Measurements from ENCODE around the gene ZNF212.

ZNF212 gene

GRCh38 chr7:149295481-149295850 is 56.0 kb downstream of the ZNF212 start:
- in situ Hi-C loops (cut with HindIII; ENCODE audit: low pct_ligation_motif_present, low sequenced_read_pairs) = no loop called here
- no peak for DNase-seq
- H3K27ac ChIP-seq = no peak overlapping the region

GRCh38 chr7:149296368-149296767 is 56.9 kb downstream of the ZNF212 start:
- TF ChIP-seq CTCF (IDR thresholded peaks at IDR 0.05; ENCODE audit: low read depth, low read length, missing control alignments) = no peak
- Histone ChIP-seq H3K27ac (no peak overlapping the region), H3K36me3 (replicated peaks) (no peaks in the 10 kb centered on the region), H3K27me3 (replicated peaks) (no peaks in the 10 kb centered on the region), H3K4me3 (ENCODE audit: low read depth, low read length) (no peak overlapping the region)
- no peak for DNase-seq
- in situ Hi-C loops (cut with HindIII; ENCODE audit: low pct_ligation_motif_present, low sequenced_read_pairs) = no loop called here

More at GRCh38 chr7:149295481-149295850, 56.0 kb downstream of the ZNF212 start:
- Histone ChIP-seq H3K36me3 (replicated peaks) (no peaks in the 10 kb centered on the region), H3K27me3 (replicated peaks) (no peaks in the 10 kb centered on the region), H3K4me3 (ENCODE audit: low read depth, low read length) (no peak overlapping the region)
- no peak for TF ChIP-seq CTCF (IDR thresholded peaks at IDR 0.05; ENCODE audit: low read depth, low read length, missing control alignments)

DNA sequence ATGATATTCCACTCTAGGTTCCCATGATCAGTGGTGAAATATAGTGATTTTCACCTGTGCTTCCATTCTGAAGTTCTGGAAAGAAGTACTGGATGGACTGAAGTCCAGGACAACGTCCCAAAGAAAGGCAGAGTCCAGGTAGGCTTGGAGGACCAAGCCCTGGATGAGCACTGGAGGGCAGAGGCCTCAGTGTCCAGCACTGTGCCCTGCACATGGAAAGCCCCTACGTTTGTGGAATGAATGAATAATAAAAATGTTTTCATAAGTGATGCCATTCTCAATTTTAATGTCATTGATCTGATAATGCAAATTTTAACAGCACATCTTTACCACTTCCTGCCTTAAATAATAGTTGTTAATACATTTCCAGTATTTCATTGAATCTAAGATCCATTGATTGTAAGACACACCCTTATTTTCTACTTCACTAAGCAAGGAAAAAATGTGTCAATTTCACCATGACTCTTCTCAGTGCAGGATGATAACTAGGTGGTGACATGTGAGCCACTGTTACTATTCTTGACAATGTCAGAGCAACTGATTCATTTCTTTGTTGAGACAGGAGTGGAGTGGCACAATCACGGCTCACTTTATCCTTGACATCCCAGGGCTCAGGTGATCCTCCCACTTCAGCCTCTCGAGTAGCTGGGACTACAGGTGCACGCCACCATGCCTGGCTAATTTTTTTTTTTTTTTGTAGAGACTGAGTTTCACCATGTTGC is 57.7 kb downstream of the ZNF212 start:
- H3K27me3 ChIP-seq (replicated peaks) = no peaks in the 10 kb centered on the region
- H3K36me3 ChIP-seq (replicated peaks) = no peaks in the 10 kb centered on the region
- H3K27ac ChIP-seq = no peak overlapping the region
- H3K4me3 ChIP-seq (ENCODE audit: low read depth, low read length) = no peak overlapping the region
- DNase-seq = no peak
- no peak for TF ChIP-seq CTCF (IDR thresholded peaks at IDR 0.05; ENCODE audit: low read depth, low read length, missing control alignments)
- in situ Hi-C loops (cut with HindIII; ENCODE audit: low pct_ligation_motif_present, low sequenced_read_pairs) = no loop called here

DNA sequence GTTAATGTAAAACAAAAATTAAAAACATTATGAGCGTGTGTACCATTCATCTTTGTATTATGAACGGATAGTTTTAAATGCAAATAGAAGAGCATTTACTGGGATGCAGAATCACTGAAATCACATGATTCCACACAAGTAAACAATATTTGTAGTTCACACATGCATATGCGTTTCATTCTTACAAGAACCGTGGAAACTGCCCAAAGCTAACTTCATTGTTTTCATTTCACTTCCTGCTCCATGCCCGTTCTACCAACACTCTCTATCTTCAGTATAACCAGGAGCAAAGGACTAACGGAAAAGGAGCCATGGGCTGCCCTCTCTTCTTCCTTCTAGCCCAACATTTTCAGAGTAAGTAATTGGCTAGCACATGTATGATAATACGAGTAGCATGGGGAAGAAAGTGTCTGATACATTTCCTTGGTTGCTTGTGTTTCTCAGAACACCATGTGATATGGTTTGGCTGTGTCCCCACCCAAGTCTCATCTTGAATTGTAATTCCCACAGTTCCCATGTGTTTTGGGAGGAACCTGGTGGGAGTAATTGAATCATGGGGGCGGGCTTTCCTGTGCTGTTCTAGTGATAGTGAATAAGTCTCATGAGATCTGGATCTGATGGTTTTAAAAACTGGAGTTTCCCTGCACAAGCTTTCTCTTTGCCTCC is 61.3 kb downstream of the ZNF212 start:
- in situ Hi-C loops (cut with HindIII; ENCODE audit: low pct_ligation_motif_present, low sequenced_read_pairs) = no loop called here
- Histone ChIP-seq H3K27ac (no peak overlapping the region), H3K4me3 (ENCODE audit: low read depth, low read length) (no peak overlapping the region), H3K36me3 (replicated peaks) (no peaks in the 10 kb centered on the region), H3K27me3 (replicated peaks) (no peaks in the 10 kb centered on the region)
- no peak for TF ChIP-seq CTCF (IDR thresholded peaks at IDR 0.05; ENCODE audit: low read depth, low read length, missing control alignments)
- DNase-seq = no peak

DNA sequence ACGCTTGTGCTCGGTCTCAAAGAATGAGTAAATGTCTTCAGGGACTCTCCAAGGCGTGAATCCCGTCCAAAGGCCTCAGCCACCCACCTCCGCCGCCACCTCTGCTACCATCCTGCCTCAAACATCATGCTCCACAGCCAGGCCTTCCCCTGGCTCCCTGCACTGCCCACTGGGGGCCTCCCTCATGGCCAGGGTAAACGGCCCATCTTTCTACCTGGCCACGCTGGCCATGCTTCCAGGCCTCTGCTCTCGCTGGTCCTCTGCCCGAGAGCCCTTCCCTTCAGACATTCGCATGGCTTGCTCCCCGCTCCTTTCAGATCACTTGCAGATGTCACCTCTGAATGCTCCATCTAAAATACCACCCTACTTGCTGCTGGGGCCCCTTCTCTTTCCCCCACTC is 62.8 kb downstream of the ZNF212 start:
- Histone ChIP-seq H3K4me3 (ENCODE audit: low read depth, low read length) (no peak overlapping the region), H3K27ac (no peak overlapping the region), H3K36me3 (replicated peaks) (no peaks in the 10 kb centered on the region), H3K27me3 (replicated peaks) (no peaks in the 10 kb centered on the region)
- no peak for DNase-seq
- in situ Hi-C loops (cut with HindIII; ENCODE audit: low pct_ligation_motif_present, low sequenced_read_pairs) = no loop called here
- TF ChIP-seq CTCF (IDR thresholded peaks at IDR 0.05; ENCODE audit: low read depth, low read length, missing control alignments) = no peak

Measured in brain microvascular endothelial cell (primary cell).